OCI-LY7 (cell line): ENCODE data around the gene IL22RA2. TPM values are rescaled to one million over a fixed set of nuclear protein-coding genes. Genes with fewer than 3 reads are reported as not detected.

Experiments used
- BruUV-seq: library from RNA; stranded (reverse); fragments of 400-500 nt; replicated peaks from 2 replicates; lab custom pipeline; 2021; lab: Mats Ljungman, UMichigan
- CTCF ChIA-PET: fragments of 300-600 bp; sonication (Branson Sonifier 250); formaldehyde crosslinking; loops from one replicate; lab custom pipeline; 2022; ENCODE audit warnings: antibody characterized with exemption; ENCODE audit not compliant: unreplicated experiment; lab: Charles Lee
- POLR2A ChIA-PET: fragments of 300-600 bp; sonication (Branson Sonifier 250); formaldehyde crosslinking; loops from one replicate; lab custom pipeline; 2022; ENCODE audit warnings: antibody characterized with exemption; lab: Charles Lee
- DNase-seq: peaks from one replicate; pipeline ENCODE4 v3.0.0-alpha.2; 2015; ENCODE audit warnings: low spot score
- H2AFZ ChIP-seq: fragments of 200-600 bp; sonication (generic), shearing (Covaris generic); 2 replicates; pipeline ENCODE4 v1.6.1; 2014; ENCODE audit warnings: mild to moderate bottlenecking, antibody characterized with exemption, low read length, moderate library complexity
- H3K27ac ChIP-seq: fragments of 200-600 bp; sonication (generic); 2 replicates; pipeline ENCODE4 v1.5.1; 2014; ENCODE audit warnings: mixed run types, low read depth, mild to moderate bottlenecking, moderate library complexity, low read length, inconsistent platforms; ENCODE audit not compliant: poor library complexity, severe bottlenecking
- H3K36me3 ChIP-seq: fragments of 200-600 bp; sonication (generic); 2 replicates; pipeline ENCODE4 v1.6.1; 2014; ENCODE audit warnings: mild to moderate bottlenecking, antibody characterized with exemption, low read length, moderate library complexity, mixed read lengths; ENCODE audit not compliant: insufficient read depth
- H3K4me1 ChIP-seq: fragments of 200-600 bp; sonication (generic); 2 replicates; pipeline ENCODE4 v1.5.1; 2014; ENCODE audit warnings: mild to moderate bottlenecking, low read length; ENCODE audit not compliant: insufficient read depth, poor library complexity, severe bottlenecking
- H3K4me2 ChIP-seq: fragments of 200-600 bp; sonication (generic); 2 replicates; pipeline ENCODE4 v1.6.1; 2014; ENCODE audit warnings: mild to moderate bottlenecking, low read length
- H3K4me3 ChIP-seq: fragments of 200-600 bp; sonication (generic); 2 replicates; pipeline ENCODE4 v1.5.1; 2014; ENCODE audit warnings: mild to moderate bottlenecking, low read depth, low read length; ENCODE audit not compliant: poor library complexity, severe bottlenecking
- H3K79me2 ChIP-seq: fragments of 200-600 bp; sonication (generic); 2 replicates; pipeline ENCODE4 v1.6.1; 2016; ENCODE audit warnings: low read depth, mild to moderate bottlenecking, low read length, moderate library complexity, mixed read lengths; ENCODE audit not compliant: insufficient read depth
- H3K9me2 ChIP-seq: fragments of 200-600 bp; sonication (generic); 2 replicates; pipeline ENCODE4 v1.6.1; 2016; ENCODE audit warnings: mild to moderate bottlenecking, low read length, mixed read lengths; ENCODE audit not compliant: insufficient read depth
- H3K9me3 ChIP-seq: fragments of 200-600 bp; sonication (generic); 2 replicates; pipeline ENCODE4 v1.6.1; 2014; ENCODE audit warnings: mild to moderate bottlenecking, mixed run types, low read length, mixed read lengths
- H4K20me1 ChIP-seq: fragments of 200-600 bp; sonication (generic); 2 replicates; pipeline ENCODE4 v1.6.1; 2014; ENCODE audit warnings: mild to moderate bottlenecking, antibody characterized with exemption, low read length, moderate library complexity, mixed read lengths; ENCODE audit not compliant: insufficient read depth
- CTCF ChIP-seq: fragments of 200-600 bp; sonication (generic); conservative IDR thresholded peaks from 2 replicates; pipeline ENCODE4 v1.5.1; 2014; ENCODE audit warnings: mild to moderate bottlenecking, antibody characterized with exemption, low read length, moderate library complexity, mixed read lengths
- EZH2phosphoT487 ChIP-seq: fragments of 200-600 bp; sonication (generic); IDR thresholded peaks from 2 replicates; pipeline ENCODE4 v1.6.1; 2018; ENCODE audit warnings: low read depth, borderline replicate concordance, mild to moderate bottlenecking, mixed run types, antibody characterized with exemption, low read length, moderate library complexity, mixed read lengths
- intact Hi-C: fragments of 100-400 bp; cut with micrococcal nuclease; formaldehyde crosslinking; loops from one replicate; pipeline ENCODE4 v1.10.0; 2022; ENCODE audit not compliant: unreplicated experiment
- total RNA-seq, 2 experiments: library from RNA; depleted of rRNA in 1 of 2; stranded (reverse); fragments of >200 nt in 1 of 2; shearing (Covaris generic) in 1 of 2; gene quantifications; 2 replicates each; pipeline ENCODE4 v1.2.3, GENCODE V29; 2014 to 2022

Gene IL22RA2
- total RNA-seq, 2 experiments from 2014 or later: not detected

- H3K4me1 ChIP-seq: peaks cover 8% of the 10 kb centered on the region
- H3K36me3 ChIP-seq: no peaks in the 10 kb centered on the region
- no peak overlapping the region for H3K4me3 ChIP-seq
- DNase-seq: no peak
- TF ChIP-seq CTCF: no peak
- TF ChIP-seq EZH2phosphoT487: no peak
- H3K9me3 ChIP-seq: no peaks in the 10 kb centered on the region
- intact Hi-C loops: no loop called here
- no peak overlapping the region for H3K27ac ChIP-seq
- no peak overlapping the region for H2AFZ ChIP-seq
- no peaks in the 10 kb centered on the region for H4K20me1 ChIP-seq
- H3K9me2 ChIP-seq: no peaks in the 10 kb centered on the region
- H3K4me2 ChIP-seq: no peak overlapping the region
- ChIA-PET CTCF (no interaction called here), POLR2A (interaction anchor here (1.2 kb wide), 1 partner anchor 60 kb away, joined by 4 read pairs; no protein-coding TSS in a partner anchor)
- no TSS peak for BruUV-seq
- H3K79me2 ChIP-seq: no peaks in the 10 kb centered on the region
These were observed 16.8 kb downstream of the IL22RA2 start for GRCh38 chr6:137156650-137157049.

- POLR2A ChIA-PET: interaction anchor here (1.2 kb wide), 1 partner anchor 59 kb away, joined by 4 read pairs; no protein-coding TSS in a partner anchor
- Histone ChIP-seq H4K20me1 (no peaks in the 10 kb centered on the region), H3K27ac (no peak overlapping the region), H2AFZ (peak overlapping the region; percentile 41; the same call in 1 of the 2 replicates), H3K79me2 (no peaks in the 10 kb centered on the region), H3K4me3 (no peak overlapping the region), H3K9me3 (peaks cover 5% of the 10 kb centered on the region), H3K36me3 (no peaks in the 10 kb centered on the region), H3K9me2 (no peaks in the 10 kb centered on the region), H3K4me1 (peaks cover 10% of the 10 kb centered on the region), H3K4me2 (peak overlapping the region; percentile 1; the same call in 1 of the 2 replicates)
- DNase-seq: peak; percentile 49
- CTCF ChIA-PET: no interaction called here
- intact Hi-C loops: no loop called here
- BruUV-seq: no TSS peak
- TF ChIP-seq EZH2phosphoT487 (no peak), CTCF (no peak)
These were observed 17.6 kb downstream of the IL22RA2 start for GRCh38 chr6:137155830-137156229.

DNA sequence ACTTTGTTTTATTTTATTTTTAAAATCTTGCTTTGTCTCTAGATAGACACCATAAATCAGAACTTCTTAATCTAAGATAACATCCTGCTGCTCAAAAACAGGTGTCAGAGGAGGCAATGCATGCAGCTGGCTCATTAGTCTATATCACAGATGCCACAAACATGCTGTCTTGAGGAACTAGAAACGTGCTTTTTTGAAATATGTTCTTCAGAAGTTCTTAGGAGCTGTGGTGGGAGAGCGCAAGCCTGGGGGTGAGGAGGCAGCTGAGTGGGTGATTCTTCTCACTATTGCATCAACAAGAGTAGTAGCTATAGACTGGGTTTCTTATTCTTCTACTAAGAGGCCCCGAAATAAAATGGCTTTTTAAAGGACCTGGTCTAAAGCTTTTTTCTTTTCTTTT lies 23.4 kb downstream of the IL22RA2 start:
- no peak for TF ChIP-seq EZH2phosphoT487
- no peak for TF ChIP-seq CTCF
- Histone ChIP-seq H3K4me2 (peak overlapping the region; percentile 39), H3K9me3 (peaks cover 8% of the 10 kb centered on the region), H3K4me1 (peaks cover 19% of the 10 kb centered on the region), H3K79me2 (no peaks in the 10 kb centered on the region), H3K36me3 (no peaks in the 10 kb centered on the region), H2AFZ (peak overlapping the region; percentile 34), H4K20me1 (no peaks in the 10 kb centered on the region), H3K4me3 (no peak overlapping the region), H3K9me2 (no peaks in the 10 kb centered on the region), H3K27ac (peak overlapping the region; percentile 57)
- BruUV-seq: no TSS peak
- ChIA-PET CTCF (no interaction called here), POLR2A (interaction anchor here (0.6 to 1.0 kb wide), 9 partner anchors 10 to 577 kb away, joined by 3 to 13 read pairs (median 6); no protein-coding TSS in a partner anchor)
- DNase-seq: peak; percentile 84
- intact Hi-C loops: no loop called here
